Neuronal stem cell (in vitro differentiated cells): ENCODE data around the gene USP31.

ENCODE experiments used
- DNase-seq: peaks from one replicate; pipeline ENCODE4 v3.0.0-alpha.2; 2013; ENCODE audit warnings: low spot score
- H2AFZ ChIP-seq: one replicate; pipeline ENCODE4 v1.6.1; 2013; ENCODE audit warnings: mild to moderate bottlenecking, low read length, inconsistent platforms
- H2AK5ac ChIP-seq: 2 replicates; pipeline ENCODE4 v1.6.1; 2013; ENCODE audit warnings: low read depth, mild to moderate bottlenecking, inconsistent platforms, low read length, moderate library complexity, mixed read lengths
- H2BK120ac ChIP-seq: 2 replicates; pipeline ENCODE4 v1.6.1; 2013; ENCODE audit warnings: low read depth, mild to moderate bottlenecking, inconsistent platforms, low read length, moderate library complexity, mixed read lengths
- H2BK12ac ChIP-seq: one replicate; pipeline ENCODE4 v1.6.1; 2013; ENCODE audit warnings: low read length, inconsistent platforms
- H2BK15ac ChIP-seq: 2 replicates; pipeline ENCODE4 v1.6.1; 2013; ENCODE audit warnings: mild to moderate bottlenecking, low read length, inconsistent platforms, mixed read lengths
- H2BK5ac ChIP-seq: one replicate; pipeline ENCODE4 v1.6.1; 2013; ENCODE audit warnings: inconsistent platforms, mild to moderate bottlenecking, low read length, moderate library complexity
- H3K14ac ChIP-seq: one replicate; pipeline ENCODE4 v1.6.1; 2013; ENCODE audit warnings: low read length, inconsistent platforms
- H3K18ac ChIP-seq: 2 replicates; pipeline ENCODE4 v1.6.1; 2013; ENCODE audit warnings: low read length, inconsistent platforms
- H3K23ac ChIP-seq: 2 replicates; pipeline ENCODE4 v1.6.1; 2013; ENCODE audit warnings: low read depth, mild to moderate bottlenecking, mixed read lengths, low read length, inconsistent platforms; ENCODE audit not compliant: poor library complexity
- H3K27ac ChIP-seq: replicated peaks from 3 replicates; pipeline ENCODE4 v1.5.1; 2013; ENCODE audit warnings: low read length, inconsistent platforms
- H3K27me3 ChIP-seq, 3 experiments: 2 replicates each; pipeline ENCODE4 v1.6.1; 2013; ENCODE audit warnings: low read length in 3 of 3, mild to moderate bottlenecking in 2 of 3, inconsistent platforms in 1 of 3, low read depth in 1 of 3, mixed read lengths in 1 of 3, moderate library complexity in 1 of 3; ENCODE audit not compliant: control insufficient read depth in 3 of 3, insufficient read depth in 3 of 3
- H3K36me3 ChIP-seq, 2 donors: replicated peaks in 1 of 2; 2 replicates each; pipeline ENCODE4 v1.6.1; 2013; ENCODE audit warnings: low read length in 2 of 2; ENCODE audit not compliant: control insufficient read depth in 2 of 2, insufficient read depth in 2 of 2
- H3K4ac ChIP-seq: 2 replicates; pipeline ENCODE4 v1.6.1; 2013; ENCODE audit warnings: inconsistent platforms, mild to moderate bottlenecking, low read length, moderate library complexity
- H3K4me1 ChIP-seq, 2 donors: 1 replicate in 1 of 2; 2 replicates in 1 of 2; pipeline ENCODE4 v1.6.1; 2013; ENCODE audit warnings: low read length in 2 of 2, low read depth in 1 of 2; ENCODE audit not compliant: control insufficient read depth in 2 of 2, insufficient read depth in 1 of 2
- H3K4me2 ChIP-seq: one replicate; pipeline ENCODE4 v1.6.1; 2013; ENCODE audit warnings: mild to moderate bottlenecking, low read length, inconsistent platforms; ENCODE audit not compliant: insufficient read depth, poor library complexity, severe bottlenecking
- H3K4me3 ChIP-seq, 2 donors: 2 replicates each; pipeline ENCODE4 v1.5.1; 2013; ENCODE audit warnings: low read length in 2 of 2, mild to moderate bottlenecking in 2 of 2, inconsistent platforms in 1 of 2, moderate library complexity in 1 of 2
- H3K79me1 ChIP-seq: one replicate; pipeline ENCODE4 v1.6.1; 2013; ENCODE audit warnings: low read depth, mild to moderate bottlenecking, inconsistent platforms, low read length, moderate library complexity
- H3K9ac ChIP-seq: one replicate; pipeline ENCODE4 v1.6.1; 2013; ENCODE audit warnings: mild to moderate bottlenecking, low read depth, low read length, inconsistent platforms; ENCODE audit not compliant: poor library complexity
- H3K9me3 ChIP-seq, 2 donors: replicated peaks in 1 of 2; 2 replicates each; pipeline versions ENCODE3 to v1.6.1; 2013; ENCODE audit warnings: low read length in 2 of 2, mild to moderate bottlenecking in 2 of 2, inconsistent platforms in 1 of 2, low read depth in 1 of 2, mixed read lengths in 1 of 2, moderate library complexity in 1 of 2; ENCODE audit not compliant: control insufficient read depth in 2 of 2, insufficient read depth in 1 of 2
- H4K8ac ChIP-seq: one replicate; pipeline ENCODE4 v1.6.1; 2013; ENCODE audit warnings: low read depth, mild to moderate bottlenecking, inconsistent platforms, low read length, moderate library complexity
- H4K91ac ChIP-seq: one replicate; pipeline ENCODE4 v1.6.1; 2013; ENCODE audit warnings: low read length, low read depth, mild to moderate bottlenecking, inconsistent platforms; ENCODE audit not compliant: poor library complexity
- WGBS, 2 donors: extraction: QIAGEN DNeasy Blood & Tissue Kit; methylation state at CpG; one replicate each; pipeline ENCODE4 v1.1.7; 2013; ENCODE audit warnings: missing lambda C conversion rate in 2 of 2, mixed read lengths in 1 of 2; ENCODE audit not compliant: insufficient read length in 2 of 2, insufficient replicate concordance in 1 of 2; ENCODE audit errors: extremely low coverage in 2 of 2; 5-methylcytosine and 5-hydroxymethylcytosine counted together

The USP31 gene

DNA sequence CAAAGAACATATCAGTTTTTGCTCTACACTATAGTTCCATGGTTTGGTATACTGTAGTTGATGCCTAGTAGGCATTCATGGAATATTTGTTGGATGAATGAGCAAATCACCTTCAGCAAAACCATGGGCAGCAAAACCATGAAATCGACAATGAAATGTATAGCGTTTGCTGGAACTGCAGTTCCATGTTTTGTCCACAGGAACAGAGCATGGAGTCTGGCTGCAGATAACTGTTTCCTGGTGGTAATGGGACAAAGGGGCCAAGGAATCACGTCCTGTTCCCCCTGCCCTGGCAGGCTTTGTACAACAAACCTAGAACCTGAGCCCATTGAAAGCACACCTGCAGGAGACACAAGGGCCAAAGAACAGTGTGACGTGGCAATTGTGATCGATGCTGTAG is 101.1 kb downstream of the USP31 start:
- Histone ChIP-seq H3K14ac (no peak overlapping the region), H4K8ac (no peak overlapping the region), H3K18ac (no peak overlapping the region), H3K4me3 (no peak overlapping the region), H4K91ac (no peak overlapping the region), H3K27me3 (no peaks in the 10 kb centered on the region), H3K9ac (no peak overlapping the region), H3K36me3 (no peaks in the 10 kb centered on the region), H3K23ac (no peak overlapping the region), H3K9me3 (no peaks in the 10 kb centered on the region), H3K4me1 (no peaks in the 10 kb centered on the region), H2AFZ (peak overlapping the region; percentile 35), H2BK5ac (no peak overlapping the region), H2BK15ac (no peak overlapping the region), H3K4ac (no peak overlapping the region), H2BK120ac (no peak overlapping the region), H3K27ac (no peak overlapping the region), H3K4me2 (no peak overlapping the region), H3K79me1 (no peaks in the 10 kb centered on the region), H2AK5ac (no peak overlapping the region), H2BK12ac (no peak overlapping the region)
- no peak for DNase-seq
- WGBS, 2 donors, result no CpG with 5 or more reads among the region's 5 CpGs

DNA sequence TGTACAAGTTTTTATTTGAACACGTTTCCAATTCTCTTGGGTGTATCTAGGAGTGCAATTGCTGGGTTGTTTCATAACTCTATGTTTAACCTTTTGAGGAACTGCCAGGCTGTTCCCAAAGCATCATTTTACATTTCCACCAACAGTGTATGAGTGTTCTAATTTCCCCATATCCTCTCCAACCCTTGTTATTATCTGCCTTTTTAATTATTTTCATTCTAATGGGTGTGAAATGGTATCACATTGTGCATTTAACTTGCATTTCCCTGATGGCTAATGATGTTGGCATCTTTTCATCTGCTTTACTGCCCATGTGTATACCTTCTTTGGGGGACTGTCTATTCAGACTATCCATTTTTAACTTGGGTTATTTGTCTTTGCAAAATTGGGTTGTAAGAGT is 104.2 kb downstream of the USP31 start:
- H2BK15ac ChIP-seq, result no peak overlapping the region
- H2BK120ac ChIP-seq, result no peak overlapping the region
- no peak overlapping the region for H3K14ac ChIP-seq
- no peak overlapping the region for H4K8ac ChIP-seq
- DNase-seq, result no peak
- no peak overlapping the region for H4K91ac ChIP-seq
- H3K36me3 ChIP-seq, result no peaks in the 10 kb centered on the region
- H2BK5ac ChIP-seq, result no peak overlapping the region
- no CpG with 5 or more reads among the region's 1 CpG for WGBS, 2 donors
- no peak overlapping the region for H2AK5ac ChIP-seq
- H3K4me3 ChIP-seq, result no peak overlapping the region
- H3K18ac ChIP-seq, result no peak overlapping the region
- H3K4me1 ChIP-seq, result no peaks in the 10 kb centered on the region
- no peak overlapping the region for H2BK12ac ChIP-seq
- H2AFZ ChIP-seq, result no peak overlapping the region
- H3K4me2 ChIP-seq, result no peak overlapping the region
- H3K27ac ChIP-seq, result no peak overlapping the region
- H3K79me1 ChIP-seq, result no peaks in the 10 kb centered on the region
- H3K9ac ChIP-seq, result no peak overlapping the region
- H3K4ac ChIP-seq, result no peak overlapping the region
- H3K9me3 ChIP-seq, result no peaks in the 10 kb centered on the region
- H3K23ac ChIP-seq, result no peak overlapping the region
- no peaks in the 10 kb centered on the region for H3K27me3 ChIP-seq

GRCh38 chr16:23040246-23040645 is 109.0 kb downstream of the USP31 start:
- H3K36me3 ChIP-seq, result no peaks in the 10 kb centered on the region
- no peak overlapping the region for H3K14ac ChIP-seq

GRCh38 chr16:23039118-23039517 is 110.1 kb downstream of the USP31 start:
- no peak overlapping the region for H3K9ac ChIP-seq
- H2AK5ac ChIP-seq, result no peak overlapping the region
- H3K4me1 ChIP-seq, result no peaks in the 10 kb centered on the region
- no peak overlapping the region for H2BK5ac ChIP-seq
- H3K79me1 ChIP-seq, result no peaks in the 10 kb centered on the region
- H3K4ac ChIP-seq, result no peak overlapping the region
- H3K4me3 ChIP-seq, result no peak overlapping the region
- no peak overlapping the region for H3K14ac ChIP-seq
- no peak overlapping the region for H4K91ac ChIP-seq
- no peak overlapping the region for H3K18ac ChIP-seq
- H3K23ac ChIP-seq, result no peak overlapping the region
- H3K9me3 ChIP-seq, result no peaks in the 10 kb centered on the region
- no peak overlapping the region for H2BK15ac ChIP-seq
- no peaks in the 10 kb centered on the region for H3K27me3 ChIP-seq
- no peak overlapping the region for H2AFZ ChIP-seq
- no peak overlapping the region for H2BK120ac ChIP-seq
- no peak overlapping the region for H3K27ac ChIP-seq
- H2BK12ac ChIP-seq, result no peak overlapping the region
- no peak overlapping the region for H3K4me2 ChIP-seq
- H4K8ac ChIP-seq, result no peak overlapping the region
- DNase-seq, result no peak
- H3K36me3 ChIP-seq, result no peaks in the 10 kb centered on the region
- WGBS, 2 donors, result no CpG with 5 or more reads among the region's 4 CpGs

More at GRCh38 chr16:23040246-23040645, 109.0 kb downstream of the USP31 start:
- no peak overlapping the region for H3K27ac ChIP-seq
- no peak overlapping the region for H3K9ac ChIP-seq
- no CpG with 5 or more reads among the region's 4 CpGs for WGBS, 2 donors
- H3K23ac ChIP-seq, result no peak overlapping the region
- no peaks in the 10 kb centered on the region for H3K79me1 ChIP-seq
- H2BK5ac ChIP-seq, result no peak overlapping the region
- H2AK5ac ChIP-seq, result no peak overlapping the region
- H2BK12ac ChIP-seq, result no peak overlapping the region
- no peak overlapping the region for H2BK15ac ChIP-seq
- H3K27me3 ChIP-seq, result no peaks in the 10 kb centered on the region
- no peaks in the 10 kb centered on the region for H3K4me1 ChIP-seq
- H3K18ac ChIP-seq, result no peak overlapping the region
- H2AFZ ChIP-seq, result no peak overlapping the region
- H4K91ac ChIP-seq, result no peak overlapping the region
- H3K4ac ChIP-seq, result no peak overlapping the region
- no peaks in the 10 kb centered on the region for H3K9me3 ChIP-seq
- H4K8ac ChIP-seq, result no peak overlapping the region
- no peak overlapping the region for H3K4me2 ChIP-seq
- no peak overlapping the region for H3K4me3 ChIP-seq
- H2BK120ac ChIP-seq, result no peak overlapping the region
- DNase-seq, result no peak
